Astrocyte of the spinal cord (primary cell): ENCODE measurements around the gene LRSAM1.

Source experiments
- DNase-seq: peaks from one replicate; pipeline ENCODE4 v3.0.0; 2011; ENCODE audit warnings: low read depth, low spot score
- H3K4me3 ChIP-seq: 2 replicates; pipeline ENCODE4 v1.5.1; 2011; ENCODE audit warnings: low read depth, mild to moderate bottlenecking, low read length, moderate library complexity
- in situ Hi-C: cut with HindIII; loops from 2 replicates; pipeline ENCODE4 v1.10.0; 2017; ENCODE audit warnings: low sequenced_read_pairs
- TF ChIP-seq, protein P1 (sequence below): IDR thresholded peaks from 2 replicates; pipeline ENCODE4 v1.5.1; 2012; ENCODE audit warnings: low read depth, mild to moderate bottlenecking, low read length, inconsistent platforms

The LRSAM1 gene

GRCh38 chr9:127505396-127506116 is 54.2 kb downstream of the LRSAM1 start:
- TF ChIP-seq, protein P1, sequence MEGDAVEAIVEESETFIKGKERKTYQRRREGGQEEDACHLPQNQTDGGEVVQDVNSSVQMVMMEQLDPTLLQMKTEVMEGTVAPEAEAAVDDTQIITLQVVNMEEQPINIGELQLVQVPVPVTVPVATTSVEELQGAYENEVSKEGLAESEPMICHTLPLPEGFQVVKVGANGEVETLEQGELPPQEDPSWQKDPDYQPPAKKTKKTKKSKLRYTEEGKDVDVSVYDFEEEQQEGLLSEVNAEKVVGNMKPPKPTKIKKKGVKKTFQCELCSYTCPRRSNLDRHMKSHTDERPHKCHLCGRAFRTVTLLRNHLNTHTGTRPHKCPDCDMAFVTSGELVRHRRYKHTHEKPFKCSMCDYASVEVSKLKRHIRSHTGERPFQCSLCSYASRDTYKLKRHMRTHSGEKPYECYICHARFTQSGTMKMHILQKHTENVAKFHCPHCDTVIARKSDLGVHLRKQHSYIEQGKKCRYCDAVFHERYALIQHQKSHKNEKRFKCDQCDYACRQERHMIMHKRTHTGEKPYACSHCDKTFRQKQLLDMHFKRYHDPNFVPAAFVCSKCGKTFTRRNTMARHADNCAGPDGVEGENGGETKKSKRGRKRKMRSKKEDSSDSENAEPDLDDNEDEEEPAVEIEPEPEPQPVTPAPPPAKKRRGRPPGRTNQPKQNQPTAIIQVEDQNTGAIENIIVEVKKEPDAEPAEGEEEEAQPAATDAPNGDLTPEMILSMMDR, result peak; percentile 71
- no peak for DNase-seq
- no peak overlapping the region for H3K4me3 ChIP-seq
- in situ Hi-C loops, result no loop called here

- in situ Hi-C loops, result no loop called here
- TF ChIP-seq, protein P1, result no peak
- no peak overlapping the region for H3K4me3 ChIP-seq
- DNase-seq, result no peak
These were observed 55.0 kb downstream of the LRSAM1 start for GRCh38 chr9:127506117-127506813.

- peak; percentile 57 for DNase-seq
- in situ Hi-C loops, result no loop called here
These were observed 55.8 kb downstream of the LRSAM1 start for GRCh38 chr9:127506814-127507750.

GRCh38 chr9:127507751-127508648 is 56.7 kb downstream of the LRSAM1 start:
- no peak overlapping the region for H3K4me3 ChIP-seq
- no peak for DNase-seq
- in situ Hi-C loops, result no loop called here
- TF ChIP-seq, protein P1, result no peak

More at GRCh38 chr9:127506814-127507750, 55.8 kb downstream of the LRSAM1 start:
- TF ChIP-seq, protein P1, result no peak
- H3K4me3 ChIP-seq, result no peak overlapping the region

DNA sequence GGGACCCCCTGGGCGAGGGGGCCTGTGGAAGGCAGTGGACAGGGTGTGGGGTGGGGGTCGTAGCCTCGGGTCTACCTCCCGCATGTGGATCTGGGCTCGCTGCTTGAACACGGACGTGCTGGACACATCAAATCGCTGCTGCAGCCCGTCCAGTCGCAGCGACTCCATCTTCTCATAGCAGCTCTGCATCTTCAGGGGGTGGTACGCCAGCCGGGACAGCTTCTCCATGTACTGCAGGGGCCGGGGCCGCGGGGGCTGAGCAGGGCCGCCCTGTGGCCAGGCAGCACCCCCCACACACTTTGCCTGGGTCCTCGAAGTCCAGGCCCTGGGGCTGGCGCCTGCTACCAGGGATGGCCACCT is 57.6 kb downstream of the LRSAM1 start:
- TF ChIP-seq, protein P1, result no peak
- no peak overlapping the region for H3K4me3 ChIP-seq
- DNase-seq, result no peak
- in situ Hi-C loops, result no loop called here
